HG02588 (cell line): ENCODE data around the gene TMPRSS13.
"Not testable (repeated sequence)": the region's sequence is repeated elsewhere in the genome, so short reads cannot be mapped to it uniquely, and the experiment has no call there.

Source experiments
- ATAC-seq: cut with Tn5 transposase; IDR thresholded peaks from one replicate; pipeline ENCODE4 v1.9.1; 2021; ENCODE audit warnings: mild to moderate bottlenecking, moderate library complexity; ENCODE audit not compliant: unreplicated experiment

Gene TMPRSS13

GRCh38 chr11:117950993-117951961, 22.1 kb upstream of the TMPRSS13 start:
- no peak for ATAC-seq

DNA sequence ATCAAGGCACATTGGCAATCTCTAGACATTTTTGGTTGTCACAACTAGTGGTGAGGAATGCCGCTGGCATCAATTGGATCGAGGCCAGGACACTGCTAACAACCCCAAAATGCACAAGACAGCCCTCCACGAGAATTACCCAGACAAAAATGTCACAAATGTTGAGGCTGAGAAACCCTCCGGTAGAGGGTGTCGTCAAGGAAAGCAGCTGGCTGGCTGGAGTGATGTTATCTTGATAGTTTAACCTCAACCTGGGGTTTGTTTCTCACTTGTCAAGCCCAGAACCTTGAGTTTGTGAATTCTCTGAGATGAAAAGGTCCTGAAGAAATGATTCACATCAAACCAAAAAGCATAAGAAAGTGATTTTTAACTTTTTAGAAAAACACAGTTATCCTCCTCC, 21.1 kb upstream of the TMPRSS13 start:
- ATAC-seq = no peak

GRCh38 chr11:117949062-117949461, 19.9 kb upstream of the TMPRSS13 start:
- no peak for ATAC-seq

- not testable (repeated sequence) for ATAC-seq
Observed at GRCh38 chr11:117948466-117948865, 19.3 kb upstream of the TMPRSS13 start.

GRCh38 chr11:117947751-117948150, 18.5 kb upstream of the TMPRSS13 start:
- ATAC-seq = not testable (repeated sequence)

GRCh38 chr11:117946842-117947526, 17.8 kb upstream of the TMPRSS13 start:
- ATAC-seq = no peak

DNA sequence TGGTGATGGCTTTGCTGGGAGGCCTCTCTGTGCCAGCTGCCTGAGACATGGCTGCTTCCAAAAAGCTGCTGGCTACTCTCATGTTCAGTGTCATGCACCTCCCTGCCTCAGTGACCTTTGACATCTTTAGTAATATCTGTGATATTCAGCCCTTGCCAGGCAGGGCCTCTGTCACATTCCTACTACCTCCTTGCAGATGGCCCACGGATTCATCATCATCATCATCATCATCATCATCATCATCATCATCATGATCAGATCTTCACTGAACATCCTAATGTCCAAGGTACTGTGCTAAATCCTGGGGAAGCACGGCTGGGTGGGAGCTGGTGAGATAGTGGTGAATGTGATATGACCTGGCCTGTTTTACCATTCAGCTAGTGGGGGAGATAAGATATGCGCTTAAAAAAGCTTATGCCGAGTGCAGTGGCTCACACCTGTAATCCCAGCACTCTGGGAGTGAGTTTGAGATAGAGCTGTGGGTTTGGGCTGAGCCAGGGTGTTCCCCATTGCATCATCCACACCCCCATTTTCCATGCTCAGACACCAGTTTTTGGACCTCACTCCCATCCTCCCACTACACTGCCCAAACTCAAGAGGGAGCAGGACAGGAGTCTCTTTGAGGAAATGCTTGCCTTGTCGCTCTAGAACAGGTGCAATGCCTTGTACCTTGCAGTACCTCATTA, 17.1 kb upstream of the TMPRSS13 start:
- no peak for ATAC-seq

DNA sequence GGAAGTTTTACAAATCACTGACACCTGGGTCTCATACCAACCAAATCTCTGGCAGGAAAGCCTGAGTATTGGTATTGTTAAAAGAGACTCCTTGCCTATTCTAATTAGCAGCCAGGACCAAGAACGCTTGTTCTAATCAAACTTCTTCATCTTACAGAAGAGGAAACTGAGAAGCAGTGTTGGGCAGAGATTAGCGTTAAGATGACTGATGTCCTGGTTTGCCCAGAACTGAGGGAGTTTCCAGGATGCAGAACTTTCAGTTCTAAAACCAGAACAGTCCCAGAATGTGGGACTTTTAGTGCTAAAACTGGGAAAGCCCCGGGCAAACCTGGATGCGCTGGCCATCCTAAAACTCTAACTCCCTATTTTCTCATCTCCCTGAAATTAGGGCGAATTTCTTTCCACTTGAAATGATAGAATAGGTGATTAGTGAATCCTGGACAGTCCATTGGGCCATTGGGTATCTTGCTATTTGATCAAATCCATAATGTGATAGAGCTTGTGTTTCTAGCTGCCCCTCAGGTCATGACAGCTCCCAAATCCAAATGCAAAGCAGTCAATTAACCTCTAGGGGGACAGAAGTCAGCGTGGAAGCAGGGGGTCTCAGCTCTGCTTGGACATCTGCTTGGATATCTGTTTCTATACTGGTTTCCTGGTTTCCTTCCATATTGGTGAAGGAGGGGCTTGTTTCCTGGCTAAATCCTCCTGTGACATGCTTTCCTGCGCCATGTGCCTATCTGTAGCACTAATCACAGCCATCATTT, 16.0 kb upstream of the TMPRSS13 start:
- ATAC-seq = no peak

DNA sequence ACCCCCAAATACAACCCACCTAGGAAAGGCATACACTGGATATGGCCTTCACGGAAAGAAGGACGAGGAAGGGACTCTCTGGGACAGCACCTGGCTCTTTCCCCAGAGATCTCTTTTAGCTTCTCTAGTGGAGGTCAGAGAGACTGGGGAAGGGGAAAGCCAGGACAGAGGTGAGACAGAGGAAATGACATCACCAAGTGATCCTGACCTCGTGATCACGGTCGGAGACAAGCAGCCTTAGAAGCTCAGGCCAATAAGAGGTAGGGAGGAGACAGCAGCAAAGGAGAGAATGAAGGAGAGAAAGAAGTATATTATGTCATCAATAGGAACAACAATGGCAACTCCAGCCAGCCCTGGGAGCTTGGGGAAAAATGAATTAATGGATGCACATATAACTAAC, 15.4 kb upstream of the TMPRSS13 start:
- no peak for ATAC-seq

DNA sequence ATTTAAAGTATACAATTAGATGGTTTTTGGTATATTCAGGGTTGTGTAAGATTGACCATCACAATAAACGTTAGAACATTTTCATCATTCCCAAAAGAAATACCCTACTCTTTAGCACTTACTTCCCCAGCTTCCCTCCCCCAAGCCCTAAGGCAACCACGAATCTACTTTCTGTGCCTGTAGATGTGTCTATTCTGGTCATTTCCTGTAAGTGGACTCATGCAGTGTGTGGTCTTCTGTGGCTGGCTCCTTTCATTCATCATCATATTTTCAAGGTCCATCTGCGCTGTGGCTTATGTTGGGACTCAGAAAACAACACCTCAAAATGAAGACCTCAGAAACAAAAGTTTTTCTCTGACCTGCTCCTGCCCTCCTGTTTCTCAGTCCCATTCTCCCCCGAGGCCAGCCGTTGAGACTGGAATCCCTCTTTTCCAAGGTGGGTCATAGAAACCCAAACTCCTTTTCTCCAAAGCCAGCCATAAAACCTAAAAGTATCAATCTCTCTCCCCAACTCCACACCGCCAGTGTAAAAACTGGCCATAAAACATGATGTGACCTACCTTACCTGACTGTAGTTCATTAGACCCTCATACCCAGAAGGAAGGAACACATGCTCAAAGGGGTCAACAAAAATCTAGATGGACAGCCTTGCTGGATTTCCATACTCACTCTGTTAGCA, 12.9 kb upstream of the TMPRSS13 start:
- ATAC-seq = no peak

- no peak for ATAC-seq
Observed at GRCh38 chr11:117941163-117941707, 12.0 kb upstream of the TMPRSS13 start.

DNA sequence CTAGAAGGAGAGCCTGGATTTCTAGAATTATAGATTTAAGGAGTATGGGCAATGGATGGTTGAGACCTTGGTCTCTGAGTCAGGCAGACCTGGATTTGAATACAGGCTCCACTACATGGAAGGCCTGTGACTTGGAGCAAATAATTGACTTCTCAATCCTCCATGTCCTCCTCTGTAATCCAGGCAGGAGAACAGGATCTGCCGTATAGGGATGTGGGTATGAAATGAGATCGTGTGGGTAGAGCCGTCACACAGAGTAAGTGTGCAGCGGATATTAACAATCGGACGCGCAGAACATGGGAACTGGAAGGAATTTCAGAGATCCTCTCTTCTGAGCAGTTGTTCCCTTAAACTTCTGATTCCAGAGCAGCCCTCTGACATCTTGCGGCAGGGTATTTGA, 11.5 kb upstream of the TMPRSS13 start:
- ATAC-seq = no peak

DNA sequence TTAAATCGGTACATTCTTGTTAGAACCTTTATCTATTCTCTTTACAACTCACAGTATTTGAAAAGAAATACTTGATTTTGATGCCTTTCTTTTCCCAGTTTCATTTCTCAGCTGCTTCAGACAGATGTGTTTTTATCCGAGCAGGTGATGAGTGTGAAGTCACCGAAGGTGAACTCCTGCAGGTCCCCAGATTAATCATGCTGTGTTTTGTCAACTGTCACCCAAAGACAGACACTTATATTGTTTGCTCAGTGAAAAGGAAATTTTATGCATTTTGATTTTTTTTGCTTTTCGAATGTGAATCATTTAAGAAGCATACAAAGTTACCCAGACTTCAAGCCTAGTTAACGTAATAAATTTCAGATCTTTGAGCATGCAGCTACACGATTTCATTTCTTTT, 7.8 kb upstream of the TMPRSS13 start:
- ATAC-seq = no peak

DNA sequence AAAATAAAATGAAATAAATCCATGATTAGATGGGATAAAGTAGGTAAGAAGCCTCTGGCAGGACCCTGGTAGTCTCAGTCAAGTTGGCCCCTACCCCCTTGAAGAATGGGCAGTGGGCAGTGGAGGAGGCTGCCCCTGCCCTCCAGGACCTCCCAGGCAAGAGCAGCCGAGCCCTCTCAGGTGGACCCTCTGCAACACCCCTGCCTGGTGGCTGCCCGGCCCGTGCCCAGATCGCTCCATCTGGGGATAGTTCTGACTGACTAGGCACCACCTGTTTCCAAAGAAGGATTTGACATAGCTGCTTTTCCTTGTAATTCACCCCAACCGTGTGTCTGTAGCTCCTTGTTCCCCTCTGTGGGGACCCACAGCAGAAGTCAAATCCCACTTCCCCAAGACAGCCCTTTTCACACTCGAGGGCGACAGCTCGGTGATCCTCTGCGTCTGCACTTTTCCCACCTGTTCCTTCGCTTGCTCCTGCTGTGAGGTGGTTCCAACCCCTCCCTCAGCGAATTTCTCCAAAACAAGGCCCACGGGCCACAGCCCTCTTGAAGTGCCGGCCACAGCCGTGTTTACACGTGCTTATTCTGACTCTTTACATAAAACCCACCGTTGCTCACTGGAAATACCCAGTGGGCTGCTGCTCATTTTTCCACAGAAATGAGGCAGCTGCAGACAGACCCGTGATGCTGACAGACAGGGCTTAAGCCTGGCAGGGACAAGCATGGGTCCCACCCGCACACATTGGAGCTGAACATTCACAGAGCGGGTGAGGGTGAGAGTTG, 5.5 kb upstream of the TMPRSS13 start:
- no peak for ATAC-seq

DNA sequence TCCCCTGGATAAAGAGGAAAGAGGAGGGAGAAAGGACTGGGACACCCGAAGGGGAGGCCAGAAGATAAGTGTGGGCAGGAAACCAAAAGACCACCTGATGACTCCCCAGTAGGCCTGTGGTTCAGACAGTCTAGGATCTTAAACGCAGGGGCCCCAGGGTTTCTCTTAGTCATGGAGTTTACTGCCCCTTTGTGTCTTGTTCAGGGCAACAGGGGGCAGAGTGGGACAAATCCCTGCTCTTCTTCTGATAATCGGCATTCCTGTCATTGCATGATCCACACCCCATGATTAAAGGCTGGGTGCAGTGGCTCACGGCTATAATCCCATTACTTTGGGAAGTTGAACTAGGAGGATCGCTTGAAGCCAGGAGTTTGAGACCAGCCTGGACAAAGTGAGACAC, 4.7 kb upstream of the TMPRSS13 start:
- no peak for ATAC-seq

DNA sequence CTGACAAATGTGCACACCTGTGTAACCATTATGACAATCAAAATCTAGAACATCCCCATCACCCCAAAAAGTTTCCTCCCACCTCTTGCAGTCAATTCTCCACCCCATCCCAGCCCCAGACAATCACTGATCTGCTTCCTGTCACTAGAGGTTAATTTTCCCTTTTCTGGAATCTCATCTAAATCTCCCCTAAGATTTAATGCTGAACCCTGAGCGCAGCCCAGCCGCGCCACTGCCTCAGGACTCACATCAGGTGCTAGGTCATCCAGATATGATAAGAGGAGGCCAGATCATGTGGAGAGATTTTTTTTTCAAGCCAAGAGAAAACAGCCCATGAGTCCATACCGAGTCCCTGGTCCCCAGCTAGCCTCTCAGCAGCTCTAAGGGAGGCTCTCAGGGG, 4.3 kb upstream of the TMPRSS13 start:
- ATAC-seq = no peak

- no peak for ATAC-seq
Observed at GRCh38 chr11:117932947-117933346, 3.7 kb upstream of the TMPRSS13 start.

DNA sequence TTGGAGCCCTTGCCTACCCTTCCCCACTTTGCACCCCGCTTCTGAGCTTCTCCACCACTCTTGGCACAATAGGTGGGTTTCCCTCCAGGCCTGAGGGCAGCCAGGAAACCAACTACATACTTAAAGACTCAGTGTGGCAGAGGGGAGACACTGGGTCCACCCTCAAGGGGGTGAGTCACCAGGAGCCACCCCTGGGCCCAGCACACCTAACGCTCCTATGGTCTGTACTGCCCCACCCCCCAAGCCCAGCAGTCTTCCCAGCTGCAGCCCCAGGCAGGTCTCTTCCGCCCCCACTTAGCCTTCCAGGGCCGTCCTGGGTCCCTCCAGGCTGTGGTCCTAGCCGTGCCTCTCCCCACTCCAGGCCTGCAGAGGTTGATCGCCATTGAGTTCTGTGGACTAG, 3.2 kb upstream of the TMPRSS13 start:
- ATAC-seq = no peak

- ATAC-seq = no peak
Observed at GRCh38 chr11:117931971-117932370, 2.8 kb upstream of the TMPRSS13 start.
